ENCODE results near the gene ZBTB42.
A peak's percentile ranks its signal among the peaks of the same experiment; 100 is the strongest.
"Not testable (repeated sequence)": the region's sequence is repeated elsewhere in the genome, so short reads cannot be mapped to it uniquely, and the experiment has no call there.

Gene ZBTB42

GRCh38 chr14:104826189-104826860 lies 25.4 kb downstream of the ZBTB42 start:
- H3K4me1 ChIP-seq (ENCODE audit: control insufficient read depth, insufficient read depth, low read length): no peaks in the 10 kb centered on the region
- H3K9me3 ChIP-seq (ENCODE audit: control insufficient read depth, insufficient read depth, low read length): no peaks in the 10 kb centered on the region
- no peaks in the 10 kb centered on the region for H3K36me3 ChIP-seq (ENCODE audit: control insufficient read depth, insufficient read depth, low read length)
- H3K4me3 ChIP-seq (ENCODE audit: low read depth, low read length): peak overlapping the region; percentile 82
- no peak overlapping the region for H3K9ac ChIP-seq (ENCODE audit: low read depth, low read length)
- peaks cover 26% of the 10 kb centered on the region for H3K27me3 ChIP-seq (ENCODE audit: control insufficient read depth, insufficient read depth, low read length)

- H3K9ac ChIP-seq (ENCODE audit: low read depth, low read length): no peak overlapping the region
Observed at GRCh38 chr14:104826861-104827176, 25.9 kb downstream of the ZBTB42 start.

GRCh38 chr14:104827177-104828055 lies 26.5 kb downstream of the ZBTB42 start:
- Histone ChIP-seq H3K27me3 (ENCODE audit: control insufficient read depth, insufficient read depth, low read length) (peaks cover 26% of the 10 kb centered on the region), H3K36me3 (ENCODE audit: control insufficient read depth, insufficient read depth, low read length) (no peaks in the 10 kb centered on the region), H3K4me3 (ENCODE audit: low read depth, low read length) (peak overlapping the region; percentile 65), H3K9me3 (ENCODE audit: control insufficient read depth, insufficient read depth, low read length) (no peaks in the 10 kb centered on the region), H3K4me1 (ENCODE audit: control insufficient read depth, insufficient read depth, low read length) (no peaks in the 10 kb centered on the region), H3K9ac (ENCODE audit: low read depth, low read length) (no peak overlapping the region)

More at GRCh38 chr14:104826861-104827176, 25.9 kb downstream of the ZBTB42 start:
- no peaks in the 10 kb centered on the region for H3K9me3 ChIP-seq (ENCODE audit: control insufficient read depth, insufficient read depth, low read length)
- H3K4me1 ChIP-seq (ENCODE audit: control insufficient read depth, insufficient read depth, low read length): no peaks in the 10 kb centered on the region
- H3K4me3 ChIP-seq (ENCODE audit: low read depth, low read length): peak overlapping the region; percentile 65
- H3K36me3 ChIP-seq (ENCODE audit: control insufficient read depth, insufficient read depth, low read length): no peaks in the 10 kb centered on the region
- H3K27me3 ChIP-seq (ENCODE audit: control insufficient read depth, insufficient read depth, low read length): peaks cover 26% of the 10 kb centered on the region

- Histone ChIP-seq H3K9me3 (ENCODE audit: control insufficient read depth, insufficient read depth, low read length) (no peaks in the 10 kb centered on the region), H3K4me3 (ENCODE audit: low read depth, low read length) (no peak overlapping the region), H3K36me3 (ENCODE audit: control insufficient read depth, insufficient read depth, low read length) (no peaks in the 10 kb centered on the region), H3K4me1 (ENCODE audit: control insufficient read depth, insufficient read depth, low read length) (no peaks in the 10 kb centered on the region), H3K27me3 (ENCODE audit: control insufficient read depth, insufficient read depth, low read length) (peaks cover 7% of the 10 kb centered on the region), H3K9ac (ENCODE audit: low read depth, low read length) (no peak overlapping the region)
Observed at GRCh38 chr14:104830781-104831180, 29.9 kb downstream of the ZBTB42 start.

- not testable (repeated sequence) for H3K4me3 ChIP-seq (ENCODE audit: low read depth, low read length); H3K27me3 ChIP-seq (ENCODE audit: control insufficient read depth, insufficient read depth, low read length); H3K9me3 ChIP-seq (ENCODE audit: control insufficient read depth, insufficient read depth, low read length); H3K9ac ChIP-seq (ENCODE audit: low read depth, low read length); H3K4me1 ChIP-seq (ENCODE audit: control insufficient read depth, insufficient read depth, low read length); H3K36me3 ChIP-seq (ENCODE audit: control insufficient read depth, insufficient read depth, low read length)
Observed at GRCh38 chr14:104836171-104836935, 35.5 kb downstream of the ZBTB42 start.

- Histone ChIP-seq H3K36me3 (ENCODE audit: control insufficient read depth, insufficient read depth, low read length) (no peaks in the 10 kb centered on the region), H3K27me3 (ENCODE audit: control insufficient read depth, insufficient read depth, low read length) (peaks cover 45% of the 10 kb centered on the region), H3K9ac (ENCODE audit: low read depth, low read length) (no peak overlapping the region)
Observed at GRCh38 chr14:104841730-104842129, 40.8 kb downstream of the ZBTB42 start.

GRCh38 chr14:104843006-104843405 lies 42.1 kb downstream of the ZBTB42 start:
- Histone ChIP-seq H3K4me3 (ENCODE audit: low read depth, low read length) (peak overlapping the region; percentile 52), H3K9ac (ENCODE audit: low read depth, low read length) (no peak overlapping the region), H3K36me3 (ENCODE audit: control insufficient read depth, insufficient read depth, low read length) (no peaks in the 10 kb centered on the region), H3K9me3 (ENCODE audit: control insufficient read depth, insufficient read depth, low read length) (no peaks in the 10 kb centered on the region), H3K27me3 (ENCODE audit: control insufficient read depth, insufficient read depth, low read length) (peaks cover 45% of the 10 kb centered on the region), H3K4me1 (ENCODE audit: control insufficient read depth, insufficient read depth, low read length) (no peaks in the 10 kb centered on the region)

More at GRCh38 chr14:104841730-104842129, 40.8 kb downstream of the ZBTB42 start:
- no peaks in the 10 kb centered on the region for H3K4me1 ChIP-seq (ENCODE audit: control insufficient read depth, insufficient read depth, low read length)
- H3K9me3 ChIP-seq (ENCODE audit: control insufficient read depth, insufficient read depth, low read length): no peaks in the 10 kb centered on the region
- H3K4me3 ChIP-seq (ENCODE audit: low read depth, low read length): no peak overlapping the region

GRCh38 chr14:104843442-104844305 lies 42.8 kb downstream of the ZBTB42 start:
- no peaks in the 10 kb centered on the region for H3K9me3 ChIP-seq (ENCODE audit: control insufficient read depth, insufficient read depth, low read length)
- peaks cover 45% of the 10 kb centered on the region for H3K27me3 ChIP-seq (ENCODE audit: control insufficient read depth, insufficient read depth, low read length)
- H3K9ac ChIP-seq (ENCODE audit: low read depth, low read length): no peak overlapping the region
- no peaks in the 10 kb centered on the region for H3K36me3 ChIP-seq (ENCODE audit: control insufficient read depth, insufficient read depth, low read length)
- H3K4me3 ChIP-seq (ENCODE audit: low read depth, low read length): peak overlapping the region; percentile 52
- no peaks in the 10 kb centered on the region for H3K4me1 ChIP-seq (ENCODE audit: control insufficient read depth, insufficient read depth, low read length)

- Histone ChIP-seq H3K4me1 (ENCODE audit: control insufficient read depth, insufficient read depth, low read length) (no peaks in the 10 kb centered on the region), H3K9ac (ENCODE audit: low read depth, low read length) (peak overlapping the region; percentile 16), H3K9me3 (ENCODE audit: control insufficient read depth, insufficient read depth, low read length) (no peaks in the 10 kb centered on the region), H3K4me3 (ENCODE audit: low read depth, low read length) (peak overlapping the region; percentile 52), H3K27me3 (ENCODE audit: control insufficient read depth, insufficient read depth, low read length) (peaks cover 45% of the 10 kb centered on the region), H3K36me3 (ENCODE audit: control insufficient read depth, insufficient read depth, low read length) (no peaks in the 10 kb centered on the region)
Observed at GRCh38 chr14:104844306-104845032, 43.6 kb downstream of the ZBTB42 start.

- Histone ChIP-seq H3K36me3 (ENCODE audit: control insufficient read depth, insufficient read depth, low read length) (no peaks in the 10 kb centered on the region), H3K27me3 (ENCODE audit: control insufficient read depth, insufficient read depth, low read length) (peaks cover 45% of the 10 kb centered on the region), H3K4me3 (ENCODE audit: low read depth, low read length) (no peak overlapping the region), H3K4me1 (ENCODE audit: control insufficient read depth, insufficient read depth, low read length) (no peaks in the 10 kb centered on the region), H3K9ac (ENCODE audit: low read depth, low read length) (no peak overlapping the region), H3K9me3 (ENCODE audit: control insufficient read depth, insufficient read depth, low read length) (no peaks in the 10 kb centered on the region)
Observed at GRCh38 chr14:104845033-104845666, 44.2 kb downstream of the ZBTB42 start.
